Upper lobe of right lung (tissue), 1 donor: ENCODE measurements around the gene SLC39A7. TPM values are rescaled to one million over a fixed set of nuclear protein-coding genes. Genes with fewer than 3 reads are reported as not detected.

Source experiments
- ATAC-seq: fragments of 200-7000 bp; cut with Tn5 transposase; one replicate; pipeline ENCODE4 v1.9.1; 2020; ENCODE audit warnings: mild to moderate bottlenecking, moderate library complexity
- DNase-seq: peaks from one replicate; pipeline ENCODE4 v3.0.0-alpha.2; 2020
- H3K27ac ChIP-seq: fragments of 200-600 bp; one replicate; pipeline ENCODE4 v1.8.0; 2022
- H3K27me3 ChIP-seq: fragments of 200-600 bp; one replicate; pipeline ENCODE4 v1.8.0; 2022; ENCODE audit warnings: mild to moderate bottlenecking
- H3K36me3 ChIP-seq: fragments of 200-600 bp; one replicate; pipeline ENCODE4 v1.8.0; 2022
- H3K4me1 ChIP-seq: fragments of 200-600 bp; one replicate; pipeline ENCODE4 v1.8.0; 2022
- H3K4me3 ChIP-seq: fragments of 200-600 bp; one replicate; pipeline ENCODE4 v1.8.0; 2022; ENCODE audit warnings: mild to moderate bottlenecking
- H3K9me3 ChIP-seq: fragments of 200-600 bp; one replicate; pipeline ENCODE4 v1.8.0; 2022
- CTCF ChIP-seq: fragments of 200-600 bp; IDR thresholded peaks from one replicate; pipeline ENCODE4 v1.8.0; 2022; ENCODE audit warnings: antibody characterized with exemption
- intact Hi-C: fragments of 100-400 bp; cut with DNase I; formaldehyde crosslinking; loops from one replicate; pipeline ENCODE4 v1.11.0; 2022
- total RNA-seq: library from RNA; stranded (reverse); fragmentation: NEBNext Ultra II Directional; extraction: Animal tissue kit (Norgen Biotek cat#: 25700); gene quantifications from one replicate; pipeline ENCODE4 v1.2.1, GENCODE V29; 2021
- donor health status: DM: no; HTN: yes; CAD: no; lungs with severe emphysema.

The SLC39A7 gene
- total RNA-seq, 1 donor from 2014 or later: 89.1 TPM

GRCh38 chr6:33212857-33213165 is 12.1 kb downstream of the SLC39A7 start:
- peaks cover 21% of the 10 kb centered on the region for H3K36me3 ChIP-seq
- peak overlapping the region; percentile 47 for H3K4me3 ChIP-seq
- H3K27me3 ChIP-seq: no peaks in the 10 kb centered on the region
- peaks cover 25% of the 10 kb centered on the region for H3K4me1 ChIP-seq
- H3K27ac ChIP-seq: no peak overlapping the region
- H3K9me3 ChIP-seq: no peaks in the 10 kb centered on the region
- no peak for TF ChIP-seq CTCF
- DNase-seq (no peak), ATAC-seq (no peak)
- intact Hi-C loops: no loop called here

- H3K4me1 ChIP-seq: peaks cover 25% of the 10 kb centered on the region
- peak overlapping the region; percentile 47 for H3K4me3 ChIP-seq
- intact Hi-C loops: no loop called here
- no peaks in the 10 kb centered on the region for H3K9me3 ChIP-seq
- H3K36me3 ChIP-seq: peaks cover 21% of the 10 kb centered on the region
- peak; percentile 14 for ATAC-seq
- no peak for TF ChIP-seq CTCF
- H3K27ac ChIP-seq: no peak overlapping the region
- DNase-seq: no peak
- H3K27me3 ChIP-seq: no peaks in the 10 kb centered on the region
Observed at GRCh38 chr6:33213166-33213988, 12.7 kb downstream of the SLC39A7 start.

DNA sequence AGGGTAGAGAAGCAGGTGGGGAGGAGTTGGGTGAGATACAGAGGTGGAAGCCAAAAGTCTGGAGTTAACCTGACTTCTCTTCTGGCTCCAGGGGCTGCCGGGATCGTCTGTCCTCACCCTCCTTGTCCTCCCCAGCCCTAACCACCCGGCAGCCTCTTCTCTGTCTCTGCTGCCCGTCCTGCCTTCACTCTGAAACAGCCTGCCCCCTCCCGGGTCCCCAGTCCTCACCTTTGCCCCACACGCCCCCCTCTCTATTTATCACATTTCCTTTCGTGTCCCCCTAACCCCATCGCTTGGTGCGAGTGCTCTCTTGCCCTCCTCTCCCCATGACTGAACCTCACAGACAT is 13.3 kb downstream of the SLC39A7 start:
- ATAC-seq (no peak), DNase-seq (no peak)
- intact Hi-C loops: no loop called here
- no peak for TF ChIP-seq CTCF
- Histone ChIP-seq H3K4me1 (peaks cover 22% of the 10 kb centered on the region), H3K27ac (no peak overlapping the region), H3K4me3 (peak overlapping the region; percentile 47), H3K27me3 (no peaks in the 10 kb centered on the region), H3K36me3 (peaks cover 21% of the 10 kb centered on the region), H3K9me3 (no peaks in the 10 kb centered on the region)

DNA sequence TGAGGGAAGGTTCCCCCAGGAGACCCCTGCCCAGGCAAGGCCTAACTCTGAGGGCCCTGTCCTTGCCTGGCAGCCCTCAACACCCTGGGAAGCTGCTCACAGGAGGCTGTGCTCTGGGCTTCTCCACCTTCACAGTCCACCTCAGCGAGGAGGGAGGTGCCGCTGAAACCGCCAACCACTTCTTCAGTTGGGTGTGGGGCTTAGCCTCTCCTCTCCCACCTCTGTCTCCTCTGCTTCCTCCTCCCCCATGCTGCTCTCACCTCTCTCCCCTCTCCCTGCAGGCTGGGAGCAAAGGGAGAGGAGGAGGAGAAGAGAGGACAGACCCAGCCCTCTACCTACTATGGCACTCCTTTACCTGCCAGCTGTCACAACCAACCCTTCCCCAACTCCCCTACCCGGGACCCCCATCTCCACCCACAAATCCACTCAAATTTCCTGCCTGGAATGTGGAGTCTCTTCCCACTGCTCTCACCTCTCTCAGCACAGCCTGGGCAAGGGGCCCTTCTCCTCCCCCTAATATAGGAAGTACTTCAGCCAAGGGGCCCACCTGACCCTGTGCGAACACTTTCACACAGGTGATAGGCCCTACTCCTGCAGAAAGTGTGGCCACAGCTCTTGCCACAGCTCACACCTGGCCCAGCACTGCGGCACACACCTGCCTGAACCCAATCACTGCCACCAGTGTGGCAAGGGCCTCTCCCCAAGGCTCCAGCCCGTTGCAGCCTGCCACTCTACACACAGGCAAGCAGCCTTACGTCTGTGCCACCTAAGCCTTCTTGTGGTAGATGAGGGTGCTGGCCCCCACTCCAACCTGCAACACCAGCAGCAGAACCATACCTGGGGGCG is 14.8 kb downstream of the SLC39A7 start:
- Histone ChIP-seq H3K27ac (no peak overlapping the region), H3K4me1 (peaks cover 17% of the 10 kb centered on the region), H3K9me3 (no peaks in the 10 kb centered on the region), H3K4me3 (no peak overlapping the region), H3K36me3 (peaks cover 8% of the 10 kb centered on the region), H3K27me3 (peaks cover 9% of the 10 kb centered on the region)
- intact Hi-C loops: no loop called here
- ATAC-seq (no peak), DNase-seq (no peak)
- no peak for TF ChIP-seq CTCF

DNA sequence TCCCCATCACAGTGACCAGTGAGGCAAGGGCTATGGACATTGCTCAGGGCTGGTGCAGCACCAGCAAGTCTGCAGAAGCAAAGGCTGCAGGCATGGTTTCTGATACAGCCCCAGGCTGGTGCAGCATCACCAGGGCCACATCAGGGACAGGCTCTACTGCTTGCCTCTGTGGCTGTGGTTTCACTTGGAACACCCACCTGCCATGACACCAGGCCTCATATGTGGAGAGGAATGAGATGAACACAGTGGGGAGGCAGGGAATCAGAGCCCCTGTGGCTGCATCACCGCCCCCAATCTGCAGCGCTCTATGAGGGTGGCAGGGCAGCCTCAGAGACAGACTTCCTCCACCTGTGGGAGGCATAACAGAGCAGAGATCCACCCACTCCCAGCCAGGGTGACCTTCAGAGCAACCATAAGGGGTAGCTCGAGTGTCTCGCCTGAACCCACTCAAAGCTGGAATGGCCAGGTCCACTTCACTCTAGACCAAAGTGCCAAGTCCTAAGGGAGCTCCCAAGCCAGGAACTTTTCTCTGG is 15.5 kb downstream of the SLC39A7 start:
- H3K4me3 ChIP-seq: no peak overlapping the region
- no peaks in the 10 kb centered on the region for H3K9me3 ChIP-seq
- TF ChIP-seq CTCF: no peak
- intact Hi-C loops: no loop called here
- no peak for DNase-seq
- H3K36me3 ChIP-seq: peaks cover 6% of the 10 kb centered on the region
- peaks cover 16% of the 10 kb centered on the region for H3K27me3 ChIP-seq
- H3K4me1 ChIP-seq: peaks cover 17% of the 10 kb centered on the region
- no peak overlapping the region for H3K27ac ChIP-seq
- ATAC-seq: no peak
